HG02981 (cell line): ENCODE data around the gene GPX5.
A peak's percentile ranks its signal among the peaks of the same experiment; 100 is the strongest.
"Not testable (repeated sequence)": the region's sequence is repeated elsewhere in the genome, so short reads cannot be mapped to it uniquely, and the experiment has no call there.

ENCODE experiments used
- ATAC-seq: cut with Tn5 transposase; IDR thresholded peaks from one replicate; pipeline ENCODE4 v1.9.1; 2021; ENCODE audit warnings: mild to moderate bottlenecking, moderate library complexity; ENCODE audit not compliant: unreplicated experiment

Gene GPX5

GRCh38 chr6:28511628-28512300 is 13.9 kb upstream of the GPX5 start:
- ATAC-seq = no peak

GRCh38 chr6:28512387-28512786 is 13.3 kb upstream of the GPX5 start:
- not testable (repeated sequence) for ATAC-seq

- ATAC-seq = no peak
Observed at GRCh38 chr6:28515676-28516075, 10.0 kb upstream of the GPX5 start, which contains the start of gene GPX6. GPX6 (minus strand) TSS chr6:28515793; CDS start chr6:28515743, 50 bp downstream.

GRCh38 chr6:28517964-28518363 is 7.7 kb upstream of the GPX5 start:
- ATAC-seq = no peak

- no peak for ATAC-seq
Observed at GRCh38 chr6:28522594-28523240, 3.0 kb upstream of the GPX5 start.

- no peak for ATAC-seq
Observed at GRCh38 chr6:28523241-28523622, 2.4 kb upstream of the GPX5 start.

GRCh38 chr6:28530777-28531176 is 5.1 kb downstream of the GPX5 start:
- ATAC-seq = no peak

- no peak for ATAC-seq
Observed at GRCh38 chr6:28531479-28532128, 5.9 kb downstream of the GPX5 start.

GRCh38 chr6:28534306-28534705 is 8.6 kb downstream of the GPX5 start:
- no peak for ATAC-seq

GRCh38 chr6:28534875-28535274 is 9.2 kb downstream of the GPX5 start:
- ATAC-seq = no peak

GRCh38 chr6:28537065-28537464 is 11.4 kb downstream of the GPX5 start:
- no peak for ATAC-seq

- ATAC-seq = no peak
Observed at GRCh38 chr6:28537509-28538140, 11.9 kb downstream of the GPX5 start.

- no peak for ATAC-seq
Observed at GRCh38 chr6:28541996-28542395, 16.3 kb downstream of the GPX5 start.

- peak; percentile 53 for ATAC-seq
Observed at GRCh38 chr6:28542440-28543296, 17.0 kb downstream of the GPX5 start.

GRCh38 chr6:28543651-28544610 is 18.2 kb downstream of the GPX5 start:
- ATAC-seq = no peak

- ATAC-seq = no peak
Observed at GRCh38 chr6:28545955-28546354, 20.3 kb downstream of the GPX5 start.

- not testable (repeated sequence) for ATAC-seq
Observed at GRCh38 chr6:28547003-28547402, 21.3 kb downstream of the GPX5 start.

- no peak for ATAC-seq
Observed at GRCh38 chr6:28551891-28552666, 26.4 kb downstream of the GPX5 start.
